ENCODE results near the gene STAG1. TPM values are rescaled to one million over a fixed set of nuclear protein-coding genes. Genes with fewer than 3 reads are reported as not detected.
"Not testable (repeated sequence)": the region's sequence is repeated elsewhere in the genome, so short reads cannot be mapped to it uniquely, and the experiment has no call there.

STAG1 gene
- total RNA-seq, 2 experiments from 2014 or later: 34.1 to 36.2 TPM

DNA sequence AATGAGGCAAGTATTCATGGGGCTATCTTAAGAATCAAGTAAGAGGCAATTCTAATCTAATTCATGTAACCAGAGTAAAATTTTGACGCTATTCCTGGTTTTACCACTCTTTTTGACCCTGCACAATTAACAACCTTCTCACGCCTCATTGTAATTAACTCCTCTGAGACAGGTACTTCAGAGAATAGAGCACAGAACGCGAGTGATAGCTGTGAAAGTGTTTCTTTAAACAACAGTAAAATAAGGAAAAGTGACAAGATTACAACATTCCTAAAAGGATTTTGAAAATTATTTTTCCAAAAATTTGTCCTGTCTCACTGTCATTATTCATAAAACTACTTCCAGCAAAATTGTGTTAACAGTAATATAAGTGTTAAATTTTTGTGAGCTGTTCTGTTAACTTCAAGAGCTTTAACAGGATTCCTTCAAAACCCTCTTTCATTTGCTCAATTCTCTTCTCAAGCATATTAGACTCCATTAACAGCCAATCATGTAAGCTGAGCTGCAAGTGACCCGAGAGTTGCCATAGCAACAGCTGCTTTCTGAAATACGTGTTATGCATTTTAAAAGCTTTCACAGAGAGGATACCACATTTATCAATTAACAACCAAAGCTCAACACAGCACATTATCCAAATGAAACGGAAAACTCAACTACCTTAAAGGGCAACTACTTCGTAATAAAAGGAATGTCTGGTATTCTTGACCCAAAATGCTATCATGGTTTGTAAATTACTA lies 93.1 kb downstream of the STAG1 start:
- no peak for DNase-seq
- ChIA-PET POLR2A (no interaction called here), CTCF (no interaction called here)
- H3K27me3 Mint-ChIP-seq: no peaks in the 10 kb centered on the region
- H3K4me1 Mint-ChIP-seq: no peaks in the 10 kb centered on the region
- H3K27ac Mint-ChIP-seq: no peak overlapping the region
- peaks cover 11% of the 10 kb centered on the region for H3K9me3 Mint-ChIP-seq
- H3K4me3 Mint-ChIP-seq: no peak overlapping the region
- peaks cover 18% of the 10 kb centered on the region for H3K36me3 Mint-ChIP-seq (ENCODE audit: low read depth)

DNA sequence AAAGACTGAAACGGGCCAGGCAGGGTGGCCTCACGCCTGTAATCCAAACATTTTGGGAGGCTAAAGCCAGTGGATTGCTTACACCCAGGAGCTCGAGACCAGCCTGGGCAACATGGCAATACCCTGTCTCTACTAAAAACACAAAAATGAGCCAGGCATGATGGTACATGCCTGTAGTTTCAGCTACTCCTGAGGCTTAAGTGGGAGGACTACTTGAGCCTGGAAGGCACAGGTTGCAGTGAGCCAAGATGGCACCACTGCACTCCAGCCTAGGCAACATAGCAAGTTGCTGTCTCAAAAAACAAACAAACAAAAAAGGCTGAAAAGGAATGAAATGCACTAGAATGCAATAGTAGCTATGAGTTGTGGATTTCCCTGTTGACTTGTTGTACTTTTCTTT lies 94.7 kb downstream of the STAG1 start:
- peaks cover 20% of the 10 kb centered on the region for H3K9me3 Mint-ChIP-seq
- H3K4me3 Mint-ChIP-seq: no peak overlapping the region
- H3K4me1 Mint-ChIP-seq: no peaks in the 10 kb centered on the region
- no peak overlapping the region for H3K27ac Mint-ChIP-seq
- H3K27me3 Mint-ChIP-seq: no peaks in the 10 kb centered on the region
- no peak for DNase-seq
- ChIA-PET POLR2A (no interaction called here), CTCF (interaction anchor here (0.7 kb wide), 1 partner anchor 596 kb away, joined by 3 read pairs; no protein-coding TSS in a partner anchor)
- H3K36me3 Mint-ChIP-seq (ENCODE audit: low read depth): peaks cover 28% of the 10 kb centered on the region

DNA sequence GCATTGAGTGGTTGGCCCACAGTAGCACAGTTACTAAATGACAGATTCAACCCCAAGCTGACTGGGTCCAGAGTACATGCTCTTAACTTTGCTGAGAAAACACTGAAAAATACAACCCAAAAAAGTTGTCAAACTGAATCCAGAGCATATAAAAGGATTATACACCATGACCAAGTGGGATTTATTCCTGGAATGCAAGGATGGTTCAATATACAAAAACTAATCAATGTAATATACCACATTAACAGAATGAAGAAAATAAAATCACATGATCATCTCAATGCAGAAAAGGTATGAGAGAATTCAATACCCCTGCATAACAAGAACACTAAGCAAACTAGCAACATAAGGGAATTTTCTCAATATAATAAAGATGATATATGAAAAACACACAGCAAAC lies 98.5 kb downstream of the STAG1 start:
- no peaks in the 10 kb centered on the region for H3K4me1 Mint-ChIP-seq
- H3K27me3 Mint-ChIP-seq: no peaks in the 10 kb centered on the region
- ChIA-PET CTCF (no interaction called here), POLR2A (no interaction called here)
- no peak overlapping the region for H3K4me3 Mint-ChIP-seq
- H3K9me3 Mint-ChIP-seq: peaks cover 19% of the 10 kb centered on the region
- H3K27ac Mint-ChIP-seq: no peak overlapping the region
- H3K36me3 Mint-ChIP-seq (ENCODE audit: low read depth): peaks cover 37% of the 10 kb centered on the region
- no peak for DNase-seq

DNA sequence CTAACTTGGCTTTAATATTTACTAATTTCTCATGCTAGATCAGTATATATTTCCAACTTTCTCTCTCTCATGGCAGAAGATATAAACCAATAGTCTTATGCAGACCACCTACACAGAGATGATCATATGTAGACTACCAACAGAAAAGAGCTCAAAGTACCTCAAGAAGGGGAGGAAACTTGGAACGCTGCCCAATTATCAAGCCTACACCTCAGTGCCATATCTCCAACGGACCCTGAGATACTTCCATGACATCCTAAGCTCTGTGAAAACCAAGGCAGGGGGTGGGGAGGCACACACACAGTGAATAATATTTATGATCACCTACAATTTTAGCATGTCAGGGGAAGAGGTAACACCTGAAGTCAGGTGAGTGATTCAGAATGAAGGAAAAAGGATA lies 100.6 kb downstream of the STAG1 start:
- POLR2A ChIA-PET: no interaction called here
- Mint-ChIP-seq H3K9me3 (peaks cover 19% of the 10 kb centered on the region), H3K36me3 (ENCODE audit: low read depth) (peaks cover 42% of the 10 kb centered on the region), H3K27me3 (no peaks in the 10 kb centered on the region), H3K4me1 (no peaks in the 10 kb centered on the region), H3K4me3 (no peak overlapping the region), H3K27ac (no peak overlapping the region)
- CTCF ChIA-PET: no interaction called here
- DNase-seq: no peak

DNA sequence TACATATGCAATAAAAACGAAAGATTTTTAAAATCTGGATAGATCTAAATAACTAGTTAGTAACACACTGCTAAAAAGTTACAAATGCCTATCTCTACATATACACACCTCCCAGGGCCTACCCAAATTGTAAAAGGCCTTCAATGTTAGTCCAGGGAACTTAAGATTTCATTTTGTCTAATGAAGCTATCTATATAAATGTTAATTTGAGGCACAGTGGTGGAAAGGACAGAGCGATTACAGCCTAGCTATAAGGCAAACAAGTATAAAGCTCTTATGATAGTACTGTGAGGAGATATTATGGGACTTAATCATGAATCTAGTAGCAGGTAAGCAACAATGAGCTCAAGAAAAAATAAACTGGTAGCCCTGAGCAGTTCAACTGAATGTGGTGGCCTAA lies 101.7 kb downstream of the STAG1 start:
- ChIA-PET POLR2A (no interaction called here), CTCF (interaction anchor here (1.7 kb wide), 1 partner anchor 102 kb away, joined by 4 read pairs; the partner anchor contains the start of gene STAG1)
- Mint-ChIP-seq H3K27ac (no peak overlapping the region), H3K9me3 (peaks cover 19% of the 10 kb centered on the region), H3K36me3 (ENCODE audit: low read depth) (peaks cover 44% of the 10 kb centered on the region), H3K4me1 (peaks cover 4% of the 10 kb centered on the region), H3K4me3 (no peak overlapping the region), H3K27me3 (no peaks in the 10 kb centered on the region)
- no peak for DNase-seq

DNA sequence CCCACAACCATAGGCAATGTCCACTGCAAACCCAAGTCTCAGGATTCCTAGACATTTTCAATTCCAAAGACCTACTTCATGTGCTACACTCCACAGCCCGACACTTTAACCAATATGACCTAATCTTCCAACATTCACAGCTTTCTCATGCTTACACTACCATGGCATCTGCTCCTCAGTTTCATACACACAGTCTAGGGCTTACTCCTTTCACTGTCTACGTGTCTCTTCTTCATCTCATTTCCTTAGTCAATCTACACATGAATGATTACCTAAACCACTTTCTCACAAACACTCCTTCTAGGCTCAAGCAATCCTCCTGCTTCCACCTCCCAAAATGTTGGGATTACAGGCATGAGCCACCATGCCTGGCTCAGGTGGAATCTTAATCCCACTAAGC lies 106.3 kb downstream of the STAG1 start:
- no peak for DNase-seq
- Mint-ChIP-seq H3K36me3 (ENCODE audit: low read depth) (peaks cover 13% of the 10 kb centered on the region), H3K27ac (no peak overlapping the region), H3K4me1 (peaks cover 6% of the 10 kb centered on the region), H3K27me3 (no peaks in the 10 kb centered on the region), H3K4me3 (no peak overlapping the region), H3K9me3 (no peaks in the 10 kb centered on the region)
- ChIA-PET POLR2A (no interaction called here), CTCF (no interaction called here)

DNA sequence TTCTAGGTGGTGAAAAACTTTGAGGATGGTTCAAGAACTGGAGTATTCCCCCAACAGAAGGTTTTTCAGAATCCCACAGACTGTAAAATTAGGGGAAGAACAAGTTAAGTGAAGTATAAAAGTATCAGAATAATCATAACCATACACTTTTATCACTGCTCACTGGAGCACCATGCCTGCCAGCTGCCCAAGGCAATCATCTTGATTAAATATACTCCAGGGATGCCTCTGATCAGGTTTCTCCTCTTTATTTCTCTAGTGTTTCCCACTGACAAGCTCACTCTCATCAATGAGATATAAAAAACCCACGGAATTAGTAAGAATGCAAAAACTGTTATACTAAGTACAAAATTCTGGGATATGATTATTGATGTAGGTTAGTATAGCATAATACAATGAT lies 108.0 kb downstream of the STAG1 start:
- POLR2A ChIA-PET: no interaction called here

DNA sequence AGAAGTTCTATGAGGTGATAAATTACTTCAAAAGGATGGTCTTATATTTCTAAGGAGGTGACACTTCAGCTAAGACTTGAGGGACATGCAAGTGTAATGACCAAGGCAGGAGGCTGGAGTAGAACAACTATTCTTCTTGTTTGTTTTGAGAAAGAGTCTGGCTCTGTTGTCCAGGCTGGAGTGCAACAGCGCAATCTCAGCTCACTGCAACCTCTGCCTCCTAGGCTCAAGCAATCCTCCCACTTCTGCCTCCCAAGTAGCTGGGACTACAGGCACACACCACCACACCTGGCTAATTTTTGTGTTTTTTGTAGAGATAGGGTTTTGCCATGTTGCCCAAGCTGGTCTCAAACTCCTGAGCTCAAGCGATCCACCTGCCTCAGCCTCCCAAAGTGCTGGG lies 108.8 kb downstream of the STAG1 start:
- CTCF ChIA-PET; H3K4me1 Mint-ChIP-seq; POLR2A ChIA-PET; H3K9me3 Mint-ChIP-seq; H3K27me3 Mint-ChIP-seq; H3K4me3 Mint-ChIP-seq; DNase-seq; H3K36me3 Mint-ChIP-seq (ENCODE audit: low read depth); H3K27ac Mint-ChIP-seq: not testable (repeated sequence)

More for the DNA sequence above, 108.0 kb downstream of the STAG1 start:
- CTCF ChIA-PET: no interaction called here
- Mint-ChIP-seq H3K36me3 (ENCODE audit: low read depth) (peaks cover 7% of the 10 kb centered on the region), H3K4me3 (no peak overlapping the region), H3K4me1 (peaks cover 6% of the 10 kb centered on the region), H3K27ac (no peak overlapping the region), H3K27me3 (no peaks in the 10 kb centered on the region), H3K9me3 (no peaks in the 10 kb centered on the region)
- DNase-seq: no peak

DNA sequence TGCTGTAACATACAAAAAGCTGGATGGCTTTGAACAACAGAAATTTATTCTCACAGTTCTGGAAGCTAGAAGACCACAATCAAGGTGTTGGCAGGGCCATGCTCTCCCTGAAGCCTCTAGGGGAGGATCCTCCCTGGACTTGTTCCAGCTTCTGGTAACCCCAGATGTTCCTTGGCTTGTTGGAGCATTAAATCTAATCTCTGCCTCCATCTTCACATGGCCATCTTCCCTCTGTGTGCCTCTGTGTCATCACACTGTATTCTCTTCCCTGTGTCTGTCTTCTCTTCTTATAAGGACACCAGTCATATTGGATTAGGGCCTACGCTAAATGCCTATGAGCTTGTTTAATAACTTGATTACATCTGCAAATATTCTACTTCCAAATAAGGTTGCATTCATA lies 109.5 kb downstream of the STAG1 start:
- Mint-ChIP-seq H3K4me3 (no peak overlapping the region), H3K9me3 (no peaks in the 10 kb centered on the region), H3K4me1 (peaks cover 6% of the 10 kb centered on the region), H3K27ac (no peak overlapping the region), H3K36me3 (ENCODE audit: low read depth) (peaks cover 5% of the 10 kb centered on the region), H3K27me3 (no peaks in the 10 kb centered on the region)
- CTCF ChIA-PET: no interaction called here
- POLR2A ChIA-PET: no interaction called here
- no peak for DNase-seq

DNA sequence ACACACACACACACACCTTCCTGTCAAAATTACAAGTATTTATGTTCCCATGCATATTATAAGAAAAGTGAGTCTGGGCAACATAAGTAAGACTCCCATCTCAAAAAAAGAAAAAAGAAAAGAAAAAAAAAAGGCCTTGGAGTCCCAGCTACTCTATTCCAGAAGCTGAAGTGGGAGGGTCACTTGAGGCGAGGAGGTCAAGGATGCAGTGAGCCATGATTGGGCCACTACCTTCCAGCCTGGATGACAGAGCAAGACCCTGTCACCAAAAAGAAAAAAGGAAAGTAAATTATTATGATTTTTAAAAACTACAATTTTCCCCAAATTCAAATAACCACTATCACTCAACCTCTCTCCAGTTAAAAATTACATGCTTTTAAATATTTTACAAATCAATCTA lies 113.1 kb downstream of the STAG1 start:
- ChIA-PET POLR2A (no interaction called here), CTCF (no interaction called here)
- Mint-ChIP-seq H3K4me3 (no peak overlapping the region), H3K9me3 (no peaks in the 10 kb centered on the region), H3K27ac (no peak overlapping the region), H3K36me3 (ENCODE audit: low read depth) (peaks cover 2% of the 10 kb centered on the region), H3K27me3 (no peaks in the 10 kb centered on the region), H3K4me1 (no peaks in the 10 kb centered on the region)
- no peak for DNase-seq

DNA sequence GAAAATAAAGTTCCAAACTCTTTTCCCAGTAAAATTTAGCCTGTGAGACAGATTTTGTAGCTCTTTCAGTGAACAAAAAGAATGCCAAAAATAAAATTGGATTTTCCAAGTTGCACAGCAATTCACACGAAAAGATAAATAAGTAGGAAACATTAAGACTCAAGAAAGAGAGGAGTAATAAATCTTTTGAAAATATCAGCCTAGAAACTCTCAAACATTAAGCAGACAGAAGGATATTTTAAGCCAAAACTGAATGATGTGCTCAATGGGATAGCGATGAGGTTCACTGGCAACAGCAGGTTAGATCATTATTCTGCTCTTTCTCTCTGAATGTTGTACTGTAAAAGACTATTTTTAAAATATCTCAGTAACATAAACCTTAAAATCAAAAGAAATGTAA lies 115.0 kb downstream of the STAG1 start:
- Mint-ChIP-seq H3K4me1 (no peaks in the 10 kb centered on the region), H3K36me3 (ENCODE audit: low read depth) (peaks cover 3% of the 10 kb centered on the region), H3K9me3 (peaks cover 2% of the 10 kb centered on the region), H3K4me3 (no peak overlapping the region), H3K27me3 (no peaks in the 10 kb centered on the region), H3K27ac (no peak overlapping the region)
- ChIA-PET POLR2A (no interaction called here), CTCF (no interaction called here)
- no peak for DNase-seq

DNA sequence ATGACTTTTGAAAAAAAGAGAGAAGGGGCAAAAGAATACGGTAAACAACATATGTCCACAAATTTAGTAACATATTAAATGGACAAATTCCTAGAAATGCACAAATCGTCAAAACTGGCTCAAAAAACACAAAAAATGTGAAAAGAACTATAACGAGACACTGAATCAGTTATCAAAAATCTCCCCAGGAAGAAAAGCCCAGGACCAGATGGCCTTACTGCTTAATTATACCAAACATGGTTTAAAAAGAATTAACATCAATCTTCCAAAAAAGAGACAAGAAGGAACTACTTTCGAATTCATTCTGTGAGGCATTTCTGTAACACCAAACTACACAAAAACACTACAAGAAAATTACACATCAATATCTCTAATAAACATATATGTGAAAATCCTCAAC lies 117.4 kb downstream of the STAG1 start:
- Mint-ChIP-seq H3K36me3 (ENCODE audit: low read depth) (peaks cover 20% of the 10 kb centered on the region), H3K9me3 (peaks cover 2% of the 10 kb centered on the region), H3K27me3 (no peaks in the 10 kb centered on the region), H3K4me1 (peaks cover 2% of the 10 kb centered on the region), H3K27ac (no peak overlapping the region), H3K4me3 (no peak overlapping the region)
- ChIA-PET CTCF (no interaction called here), POLR2A (no interaction called here)
- DNase-seq: no peak

DNA sequence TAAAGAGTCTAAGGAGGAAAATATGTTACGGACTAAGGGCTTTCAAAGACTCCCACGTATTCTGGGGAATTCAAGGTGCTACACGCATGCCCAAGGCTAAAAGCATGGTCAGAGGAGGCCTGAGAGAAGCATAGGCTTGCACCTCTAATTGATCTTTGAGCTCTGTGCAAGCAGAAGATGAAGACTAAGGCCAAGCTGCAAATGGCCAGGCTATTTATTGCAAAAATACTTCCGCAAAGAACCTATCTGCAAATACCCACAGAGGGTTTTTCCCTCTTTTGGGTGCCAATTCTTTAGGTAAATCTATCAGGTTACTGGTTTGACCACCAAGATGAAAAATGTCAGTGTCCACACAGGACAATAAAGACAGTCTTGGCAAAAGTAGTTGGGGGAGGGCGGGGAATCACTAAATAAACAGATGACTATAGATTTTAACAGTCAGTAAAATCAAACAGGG lies 119.5 kb downstream of the STAG1 start:
- H3K27ac Mint-ChIP-seq: no peak overlapping the region
- H3K4me3 Mint-ChIP-seq: no peak overlapping the region
- ChIA-PET POLR2A (no interaction called here), CTCF (no interaction called here)
- H3K9me3 Mint-ChIP-seq: peaks cover 12% of the 10 kb centered on the region
- no peak for DNase-seq
- peaks cover 42% of the 10 kb centered on the region for H3K36me3 Mint-ChIP-seq (ENCODE audit: low read depth)
- no peaks in the 10 kb centered on the region for H3K27me3 Mint-ChIP-seq
- H3K4me1 Mint-ChIP-seq: peaks cover 2% of the 10 kb centered on the region

DNA sequence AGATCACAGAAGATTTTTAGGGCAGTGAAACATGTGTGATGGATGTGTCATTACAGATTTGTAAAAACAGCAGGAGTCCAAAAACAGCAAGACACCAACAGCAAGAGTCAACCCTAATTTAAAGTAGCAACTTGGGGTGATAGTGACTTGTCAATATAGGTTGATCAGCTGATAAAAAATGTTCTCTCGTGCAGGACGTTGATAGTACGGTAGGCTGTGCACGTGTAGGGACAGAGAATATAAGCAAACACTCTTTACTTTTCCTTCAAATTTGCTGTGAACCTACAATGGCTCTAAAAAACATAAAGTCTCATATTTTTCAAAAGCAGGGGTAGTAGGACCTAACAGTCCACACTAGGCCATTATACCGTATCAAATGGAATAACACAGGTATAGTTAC lies 120.8 kb downstream of the STAG1 start:
- Mint-ChIP-seq H3K4me3 (no peak overlapping the region), H3K4me1 (peaks cover 2% of the 10 kb centered on the region), H3K27me3 (no peaks in the 10 kb centered on the region), H3K27ac (no peak overlapping the region), H3K36me3 (ENCODE audit: low read depth) (peaks cover 44% of the 10 kb centered on the region), H3K9me3 (peaks cover 13% of the 10 kb centered on the region)
- POLR2A ChIA-PET: interaction anchor here (0.5 kb wide), 1 partner anchor 200 kb away, joined by 3 read pairs; no protein-coding TSS in a partner anchor
- CTCF ChIA-PET: no interaction called here
- no peak for DNase-seq

All from activated CD4-positive, alpha-beta memory T cell treated with anti-CD3 and anti-CD28 coated beads, Interleukin-2, amount 10 ng/mL, durations not matched to agents 7 days and 5 days (primary cell).